HCT116 (cell line): ENCODE results near the gene CNTNAP5. TPM values are rescaled to one million over a fixed set of nuclear protein-coding genes. Genes with fewer than 3 reads are reported as not detected.

Experiments
- ATAC-seq: fragments of 200-7000 bp; cut with Tn5 transposase; 2 replicates; pipeline ENCODE4 v1.9.1; 2020; ENCODE audit warnings: mild to moderate bottlenecking, moderate library complexity
- BruUV-seq: library from RNA; stranded (reverse); fragments of 400-500 nt; replicated peaks from 2 replicates; lab custom pipeline; 2021; lab: Mats Ljungman, UMichigan
- CTCF ChIA-PET: fragments of 300-600 bp; sonication (Branson Sonifier 250); formaldehyde crosslinking; loops from one replicate; lab custom pipeline; 2021; ENCODE audit warnings: antibody characterized with exemption; lab: Charles Lee
- POLR2A ChIA-PET: fragments of 300-600, 350-600 bp; sonication (Branson Sonifier 250); formaldehyde crosslinking; loops from one replicate; lab custom pipeline; 2021; ENCODE audit warnings: antibody characterized with exemption; lab: Charles Lee
- RAD21 ChIA-PET, 2 experiments: fragments of 300-600 bp; sonication (Branson Sonifier 250); formaldehyde crosslinking; loops; one replicate each; lab custom pipeline; 2023; ENCODE audit warnings: low total read pairs in 2 of 2; ENCODE audit not compliant: uncharacterized antibody in 2 of 2, unreplicated experiment in 2 of 2, low non-redundant PET in 1 of 2; lab: Charles Lee
- DNase-seq: peaks from one replicate; pipeline ENCODE4 v3.0.0-alpha.2; 2010; ENCODE audit warnings: low read depth, low spot score
- H2AFZ ChIP-seq: fragments of 200-600 bp; shearing (Covaris generic), sonication (generic); 2 replicates; pipeline ENCODE4 v1.6.1; 2017; ENCODE audit warnings: low read depth, mixed run types, mixed read lengths, antibody characterized with exemption, low read length; ENCODE audit not compliant: poor library complexity, severe bottlenecking
- H3K27ac ChIP-seq: 2 replicates; pipeline ENCODE4 v1.5.1; 2012; ENCODE audit warnings: low read depth, low read length
- H3K27me3 ChIP-seq: fragments of 200-600 bp; sonication (generic); 2 replicates; pipeline ENCODE4 v1.6.1; 2016; ENCODE audit warnings: mixed run types, low read length, mixed read lengths; ENCODE audit not compliant: insufficient read depth
- H3K36me3 ChIP-seq, 2 experiments: fragments of 200-500 bp in 1 of 2; fragments of 200-600 bp in 1 of 2; sonication (Bioruptor generic) in 1 of 2; sonication (generic) in 1 of 2; 2 replicates each; pipeline versions ENCODE4 v1.5.1 to v1.6.1; 2014 to 2016; ENCODE audit warnings: low read length in 2 of 2, inconsistent platforms in 1 of 2, mixed read lengths in 1 of 2, mixed run types in 1 of 2; ENCODE audit not compliant: insufficient read depth in 2 of 2, control insufficient read depth in 1 of 2
- H3K4me1 ChIP-seq, 2 experiments: fragments of 200-600 bp in 1 of 2; sonication (generic) in 1 of 2; 2 replicates each; pipeline versions ENCODE4 v1.5.1 to v1.6.1; 2012 to 2017; ENCODE audit warnings: low read length in 2 of 2, inconsistent platforms in 1 of 2, mild to moderate bottlenecking in 1 of 2, mixed read lengths in 1 of 2, mixed run types in 1 of 2, moderate library complexity in 1 of 2; ENCODE audit not compliant: insufficient read depth in 2 of 2, control insufficient read depth in 1 of 2
- H3K4me2 ChIP-seq: fragments of 200-600 bp; sonication (generic); 2 replicates; pipeline ENCODE4 v1.6.1; 2017; ENCODE audit warnings: mixed run types, low read length, mixed read lengths
- H3K4me3 ChIP-seq, 2 experiments: fragments of 200-600 bp in 1 of 2; sonication (generic) in 1 of 2; replicated peaks in 1 of 2; 2 replicates each; pipeline ENCODE4 v1.5.1; 2011 to 2016; ENCODE audit warnings: low read length in 2 of 2, control low read depth in 1 of 2, low read depth in 1 of 2, mild to moderate bottlenecking in 1 of 2, mixed read lengths in 1 of 2, mixed run types in 1 of 2
- H3K79me2 ChIP-seq: fragments of 200-600 bp; sonication (generic); 2 replicates; pipeline ENCODE4 v1.6.1; 2017; ENCODE audit warnings: mild to moderate bottlenecking, mixed run types, low read length, moderate library complexity, mixed read lengths; ENCODE audit not compliant: insufficient read depth
- H3K9ac ChIP-seq: fragments of 200-600 bp; sonication (generic); 2 replicates; pipeline ENCODE4 v1.6.1; 2016; ENCODE audit warnings: low read length, mixed read lengths
- H3K9me2 ChIP-seq: fragments of 200-600 bp; sonication (generic), shearing (Covaris generic); 2 replicates; pipeline ENCODE4 v1.6.1; 2017; ENCODE audit warnings: mixed run types, mild to moderate bottlenecking, moderate library complexity; ENCODE audit not compliant: insufficient read depth
- H3K9me3 ChIP-seq, 2 experiments: fragments of 200-500 bp in 1 of 2; fragments of 200-600 bp in 1 of 2; sonication (Bioruptor generic) in 1 of 2; sonication (generic) in 1 of 2; 2 replicates each; pipeline ENCODE4 v1.6.1; 2014 to 2017; ENCODE audit warnings: low read length in 2 of 2, mixed read lengths in 2 of 2, inconsistent platforms in 1 of 2, low read depth in 1 of 2, mild to moderate bottlenecking in 1 of 2, mixed run types in 1 of 2, moderate library complexity in 1 of 2; ENCODE audit not compliant: control insufficient read depth in 1 of 2, insufficient read depth in 1 of 2
- H4K20me1 ChIP-seq: fragments of 200-600 bp; sonication (generic), shearing (Covaris generic); 2 replicates; pipeline ENCODE4 v1.6.1; 2017; ENCODE audit warnings: mixed run types, mild to moderate bottlenecking, moderate library complexity; ENCODE audit not compliant: insufficient read depth
- CEBPB ChIP-seq: IDR thresholded peaks from 2 replicates; pipeline ENCODE4 v1.6.1; 2012; ENCODE audit warnings: low read depth
- EZH2 ChIP-seq: fragments of 200-600 bp; sonication (generic); IDR thresholded peaks from 2 replicates; pipeline ENCODE4 v1.6.1; 2017; ENCODE audit warnings: antibody characterized with exemption, mixed run types
- EZH2phosphoT487 ChIP-seq: fragments of 200-600 bp; IDR thresholded peaks from 2 replicates; pipeline ENCODE4 v1.6.1; 2018; ENCODE audit warnings: antibody characterized with exemption, borderline replicate concordance
- FOSL1 ChIP-seq: IDR thresholded peaks from 2 replicates; pipeline ENCODE4 v1.6.1; 2012; ENCODE audit warnings: low read depth
- RAD21 ChIP-seq: IDR thresholded peaks from 2 replicates; pipeline ENCODE4 v1.6.1; 2012; ENCODE audit warnings: low read depth, mild to moderate bottlenecking
- YY1 ChIP-seq: IDR thresholded peaks from 2 replicates; pipeline ENCODE4 v1.6.1; 2011; ENCODE audit warnings: low read length, low read depth, moderate library complexity, mild to moderate bottlenecking; ENCODE audit not compliant: insufficient replicate concordance; ENCODE audit errors: extremely low read depth
- ZBTB33 ChIP-seq: IDR thresholded peaks from 2 replicates; pipeline ENCODE4 v1.6.1; 2011; ENCODE audit warnings: mild to moderate bottlenecking, low read length, moderate library complexity; ENCODE audit not compliant: insufficient replicate concordance; ENCODE audit errors: extremely low read depth
- intact Hi-C: fragments of 100-400 bp; cut with micrococcal nuclease; formaldehyde crosslinking; loops from 2 replicates; pipeline ENCODE4 v1.10.0; 2022
- total RNA-seq: library from RNA; stranded (reverse); gene quantifications from one replicate; pipeline ENCODE4 v1.2.1, GENCODE V29; 2021; ENCODE audit not compliant: unreplicated experiment
- TF ChIP-seq, protein P1 (sequence below): IDR thresholded peaks from 2 replicates; pipeline ENCODE4 v1.6.1; 2012; ENCODE audit warnings: low read depth

CNTNAP5 gene
- total RNA-seq, 1 experiment from 2014 or later, result not detected

DNA sequence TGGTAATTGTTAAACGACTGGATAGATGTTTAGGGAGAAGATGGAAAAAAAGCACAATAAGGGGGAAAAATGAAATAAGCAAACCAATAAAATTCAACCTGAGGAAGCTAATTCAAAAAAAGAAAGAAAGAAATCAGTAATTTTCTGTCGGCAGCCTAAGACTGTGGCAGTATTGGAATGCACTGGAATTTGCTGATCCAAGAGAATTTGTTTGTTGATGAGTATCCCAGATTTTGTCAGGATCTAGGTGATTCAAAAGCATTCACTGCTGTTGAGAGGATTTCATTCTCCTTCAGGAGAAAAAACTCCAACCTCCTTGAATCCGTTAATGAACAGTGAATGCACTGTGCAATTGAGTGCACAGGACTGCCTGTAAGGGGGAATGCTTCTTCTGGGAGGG lies 546.7 kb downstream of the CNTNAP5 start:
- H4K20me1 ChIP-seq, result no peaks in the 10 kb centered on the region

More for the DNA sequence above, 546.7 kb downstream of the CNTNAP5 start:
- no peak for DNase-seq
- H3K27ac ChIP-seq, result no peak overlapping the region
- no peaks in the 10 kb centered on the region for H3K4me1 ChIP-seq
- ChIA-PET RAD21 (no interaction called here), CTCF (no interaction called here)
- no peaks in the 10 kb centered on the region for H3K9me2 ChIP-seq
- BruUV-seq, result no TSS peak
- H3K4me3 ChIP-seq, result no peak overlapping the region
- no peak for TF ChIP-seq FOSL1
- TF ChIP-seq EZH2phosphoT487, result no peak
- no peak for TF ChIP-seq RAD21
- TF ChIP-seq, protein P1, sequence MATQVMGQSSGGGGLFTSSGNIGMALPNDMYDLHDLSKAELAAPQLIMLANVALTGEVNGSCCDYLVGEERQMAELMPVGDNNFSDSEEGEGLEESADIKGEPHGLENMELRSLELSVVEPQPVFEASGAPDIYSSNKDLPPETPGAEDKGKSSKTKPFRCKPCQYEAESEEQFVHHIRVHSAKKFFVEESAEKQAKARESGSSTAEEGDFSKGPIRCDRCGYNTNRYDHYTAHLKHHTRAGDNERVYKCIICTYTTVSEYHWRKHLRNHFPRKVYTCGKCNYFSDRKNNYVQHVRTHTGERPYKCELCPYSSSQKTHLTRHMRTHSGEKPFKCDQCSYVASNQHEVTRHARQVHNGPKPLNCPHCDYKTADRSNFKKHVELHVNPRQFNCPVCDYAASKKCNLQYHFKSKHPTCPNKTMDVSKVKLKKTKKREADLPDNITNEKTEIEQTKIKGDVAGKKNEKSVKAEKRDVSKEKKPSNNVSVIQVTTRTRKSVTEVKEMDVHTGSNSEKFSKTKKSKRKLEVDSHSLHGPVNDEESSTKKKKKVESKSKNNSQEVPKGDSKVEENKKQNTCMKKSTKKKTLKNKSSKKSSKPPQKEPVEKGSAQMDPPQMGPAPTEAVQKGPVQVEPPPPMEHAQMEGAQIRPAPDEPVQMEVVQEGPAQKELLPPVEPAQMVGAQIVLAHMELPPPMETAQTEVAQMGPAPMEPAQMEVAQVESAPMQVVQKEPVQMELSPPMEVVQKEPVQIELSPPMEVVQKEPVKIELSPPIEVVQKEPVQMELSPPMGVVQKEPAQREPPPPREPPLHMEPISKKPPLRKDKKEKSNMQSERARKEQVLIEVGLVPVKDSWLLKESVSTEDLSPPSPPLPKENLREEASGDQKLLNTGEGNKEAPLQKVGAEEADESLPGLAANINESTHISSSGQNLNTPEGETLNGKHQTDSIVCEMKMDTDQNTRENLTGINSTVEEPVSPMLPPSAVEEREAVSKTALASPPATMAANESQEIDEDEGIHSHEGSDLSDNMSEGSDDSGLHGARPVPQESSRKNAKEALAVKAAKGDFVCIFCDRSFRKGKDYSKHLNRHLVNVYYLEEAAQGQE, result no peak
- no peak for TF ChIP-seq CEBPB
- TF ChIP-seq ZBTB33, result no peak
- TF ChIP-seq EZH2, result no peak
- no peak for TF ChIP-seq YY1
- TF ChIP-seq, all 23 proteins: peak for 0
- Histone ChIP-seq H3K27me3 (no peaks in the 10 kb centered on the region), H3K9me3 (peaks cover 7 to 8% of the 10 kb centered on the region in 2 experiments; a peak in 2 of 4 replicates), H3K79me2 (no peaks in the 10 kb centered on the region), H2AFZ (no peak overlapping the region), H3K9ac (no peak overlapping the region), H3K4me2 (no peak overlapping the region), H3K36me3 (no peaks in the 10 kb centered on the region)
- POLR2A ChIA-PET, result no interaction called here
- intact Hi-C loops, result no loop called here
- no peak for ATAC-seq
